Measurements from ENCODE around the gene SLC1A7.
A peak's percentile ranks its signal among the peaks of the same experiment; 100 is the strongest.

SLC1A7 gene

GRCh38 chr1:53158900-53159299 is 16.5 kb upstream of the SLC1A7 start:
- no peak for DNase-seq (ENCODE audit: low read depth)

DNA sequence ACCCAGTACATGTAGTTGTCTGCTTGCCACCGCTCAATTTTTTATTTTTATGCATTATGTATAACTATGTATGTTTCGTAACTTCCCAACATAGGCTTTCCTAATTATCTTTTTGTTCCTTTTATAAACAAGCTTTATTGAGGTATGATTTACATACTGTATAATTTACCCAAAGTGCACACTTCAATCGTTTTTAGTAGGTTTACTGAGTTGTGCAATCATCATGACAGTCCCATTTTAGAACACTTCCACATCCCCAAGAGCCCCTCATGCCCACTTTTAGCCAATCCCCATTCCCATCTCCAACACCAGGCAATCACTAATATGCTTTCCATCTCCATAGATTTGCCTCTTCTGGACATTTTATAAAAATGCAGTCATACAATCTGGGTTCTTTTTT is 14.3 kb upstream of the SLC1A7 start:
- DNase-seq (ENCODE audit: low read depth), result no peak

- no peak for DNase-seq (ENCODE audit: low read depth)
These were observed 13.5 kb upstream of the SLC1A7 start for GRCh38 chr1:53155945-53156344.

GRCh38 chr1:53155534-53155933 is 13.1 kb upstream of the SLC1A7 start:
- DNase-seq (ENCODE audit: low read depth), result no peak

GRCh38 chr1:53154859-53155438 is 12.5 kb upstream of the SLC1A7 start:
- DNase-seq (ENCODE audit: low read depth), result no peak

DNA sequence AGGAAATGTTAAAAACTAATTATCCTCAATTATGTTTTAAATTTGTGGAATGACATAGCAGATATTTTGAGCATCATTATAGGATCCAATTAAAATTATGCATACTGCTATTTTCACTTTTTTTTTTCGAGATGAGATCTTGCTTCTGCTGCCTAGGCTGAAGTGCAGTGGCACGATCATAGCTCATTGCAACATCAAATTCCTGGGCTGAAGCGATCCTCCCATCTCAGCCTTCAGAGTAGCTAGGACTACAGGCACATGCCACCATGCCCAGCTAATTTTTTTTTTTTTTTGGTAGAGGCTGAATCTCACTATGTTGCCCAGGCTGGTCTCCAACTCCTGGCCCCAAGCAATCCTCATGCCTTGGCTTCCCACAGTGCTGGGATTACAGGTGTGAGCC is 11.3 kb upstream of the SLC1A7 start:
- no peak for DNase-seq (ENCODE audit: low read depth)

GRCh38 chr1:53148123-53148522 is 5.7 kb upstream of the SLC1A7 start:
- no peak for DNase-seq (ENCODE audit: low read depth)

DNA sequence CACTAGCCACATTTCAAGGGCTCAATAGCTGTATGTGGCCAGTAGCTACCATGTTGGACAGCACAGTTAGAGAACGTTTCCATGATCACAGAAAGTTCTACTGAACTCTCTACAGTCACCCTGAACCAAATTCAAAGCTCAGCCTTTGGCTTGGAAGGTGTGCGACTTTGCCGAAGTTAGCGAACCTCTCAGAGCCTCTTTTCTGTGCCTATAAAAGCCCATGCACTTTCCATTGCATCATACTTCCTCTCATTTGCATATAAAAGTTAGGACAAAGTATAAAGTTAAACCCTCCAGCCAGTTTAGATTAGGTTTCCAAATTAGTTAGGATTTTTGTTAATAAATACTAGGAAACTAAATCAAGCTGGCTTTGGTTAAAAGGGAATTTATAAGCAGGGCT is 4.7 kb upstream of the SLC1A7 start:
- DNase-seq (ENCODE audit: low read depth), result no peak

DNA sequence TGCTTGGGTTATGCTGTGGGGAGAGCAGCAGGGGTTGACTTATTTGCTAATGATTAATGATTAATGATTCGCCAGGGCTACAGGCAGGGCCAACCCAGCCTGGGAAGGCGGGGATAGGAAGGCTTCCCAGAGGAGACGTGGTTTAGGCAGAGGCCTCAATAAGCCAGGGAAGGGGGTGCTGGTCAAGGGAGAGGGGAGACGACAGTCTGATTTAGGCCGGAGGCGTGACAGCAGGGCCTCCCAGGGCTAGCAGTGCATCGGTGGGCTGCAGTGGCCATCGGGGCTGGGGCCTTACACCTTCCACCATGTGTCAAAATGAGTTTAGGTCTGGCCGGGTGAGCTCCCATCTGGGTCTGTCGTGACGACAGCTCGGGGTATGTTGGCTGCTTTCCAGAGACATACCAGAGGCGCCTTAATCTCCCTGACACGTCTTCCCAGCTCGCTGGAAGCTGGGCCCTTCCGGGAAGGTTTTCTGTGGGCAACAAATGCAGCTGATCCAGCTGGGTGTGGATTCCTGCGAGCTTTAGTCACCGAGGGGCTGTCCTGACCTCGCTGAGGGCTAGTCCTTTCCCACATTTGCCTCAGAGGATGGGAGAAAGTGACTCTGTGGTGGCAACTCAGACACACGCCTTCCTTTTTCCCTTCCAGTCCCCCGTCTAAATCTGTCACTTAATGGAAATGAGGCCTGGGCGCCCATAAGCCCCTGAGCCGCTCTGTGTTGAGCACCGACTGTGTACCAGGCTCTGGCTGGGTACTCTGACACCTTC is 3.7 kb upstream of the SLC1A7 start:
- DNase-seq (ENCODE audit: low read depth), result peak; percentile 99

DNA sequence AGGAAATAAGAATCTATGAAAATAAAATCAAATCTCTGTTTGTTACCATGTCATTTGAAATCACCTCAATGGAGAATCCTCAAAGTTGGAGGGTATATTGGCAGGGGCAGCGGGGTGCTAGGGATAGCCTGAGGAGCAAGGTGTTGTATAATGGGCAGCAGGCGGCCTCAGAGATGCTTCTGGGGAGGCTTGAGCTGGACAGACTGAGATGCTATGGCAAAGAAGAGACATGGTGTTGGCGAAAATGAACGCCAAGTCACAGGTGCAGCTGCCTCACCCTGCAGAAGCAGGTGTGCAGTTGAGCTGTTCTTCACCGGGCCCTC is 3.1 kb upstream of the SLC1A7 start:
- DNase-seq (ENCODE audit: low read depth), result no peak

DNA sequence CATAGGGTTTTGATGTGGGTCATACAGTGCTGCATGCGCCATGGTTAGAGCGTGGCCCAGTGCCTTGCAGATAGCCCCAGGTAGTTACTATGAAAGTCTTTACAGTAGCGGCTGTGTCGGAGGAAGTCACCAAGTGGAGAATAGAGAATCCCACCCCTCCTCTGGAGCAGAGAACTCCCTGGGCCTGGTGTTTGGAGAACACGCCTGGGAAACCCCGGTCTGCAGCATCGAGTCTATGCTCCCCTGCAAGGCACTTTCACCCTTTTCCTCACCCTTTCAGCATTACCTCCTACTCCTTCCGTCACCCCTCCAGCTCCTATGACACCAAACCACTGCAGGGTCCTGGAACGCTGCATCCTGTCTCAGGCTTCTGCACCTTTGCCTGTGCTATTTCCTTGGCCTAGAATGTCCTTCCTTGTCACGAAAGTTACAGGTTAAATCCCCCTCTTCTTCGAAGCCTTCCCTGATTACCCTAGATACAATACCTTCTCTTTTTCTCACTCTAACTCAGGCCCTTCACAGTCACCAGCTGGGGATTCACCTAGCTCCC is 2.7 kb upstream of the SLC1A7 start:
- no peak for DNase-seq (ENCODE audit: low read depth)

DNA sequence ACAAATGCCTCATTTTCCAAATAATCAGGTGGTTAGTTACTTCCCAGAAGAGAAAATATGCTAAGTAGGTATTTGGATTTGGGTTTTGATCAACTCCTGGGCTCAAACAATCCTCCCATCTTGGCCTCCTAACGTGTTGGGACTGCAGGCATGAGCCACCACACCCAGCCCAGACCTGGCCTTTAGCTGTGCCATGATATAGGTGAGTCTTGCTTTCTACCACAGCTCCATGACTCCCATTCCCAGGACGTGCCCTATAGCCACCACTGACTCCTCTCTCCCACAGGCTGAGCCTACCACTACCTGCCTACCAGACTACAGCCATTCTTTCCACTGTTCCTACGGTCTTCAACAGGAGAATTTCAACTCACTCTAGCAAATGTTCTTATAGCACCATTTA is 1.8 kb upstream of the SLC1A7 start:
- no peak for DNase-seq (ENCODE audit: low read depth)

DNA sequence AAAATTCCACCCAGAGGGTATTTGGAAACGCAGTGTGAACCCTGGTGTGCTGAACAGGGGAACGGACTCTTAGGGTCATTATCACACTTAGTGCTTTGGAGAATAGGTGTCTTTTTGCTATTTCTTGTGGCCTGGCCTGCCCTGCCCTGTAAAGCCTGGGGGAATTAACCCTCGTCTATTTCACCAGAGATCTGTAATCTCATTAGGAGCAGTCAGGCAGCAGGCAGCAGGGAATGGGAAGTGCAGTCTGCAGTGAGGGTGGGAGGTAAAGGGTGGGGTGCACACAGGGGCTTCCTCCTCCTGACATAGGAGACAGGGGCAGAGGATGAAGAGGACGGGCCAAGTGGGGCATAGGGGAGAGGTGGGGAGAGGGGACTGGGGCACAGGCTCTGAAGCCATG is 1.1 kb upstream of the SLC1A7 start:
- no peak for DNase-seq (ENCODE audit: low read depth)

DNA sequence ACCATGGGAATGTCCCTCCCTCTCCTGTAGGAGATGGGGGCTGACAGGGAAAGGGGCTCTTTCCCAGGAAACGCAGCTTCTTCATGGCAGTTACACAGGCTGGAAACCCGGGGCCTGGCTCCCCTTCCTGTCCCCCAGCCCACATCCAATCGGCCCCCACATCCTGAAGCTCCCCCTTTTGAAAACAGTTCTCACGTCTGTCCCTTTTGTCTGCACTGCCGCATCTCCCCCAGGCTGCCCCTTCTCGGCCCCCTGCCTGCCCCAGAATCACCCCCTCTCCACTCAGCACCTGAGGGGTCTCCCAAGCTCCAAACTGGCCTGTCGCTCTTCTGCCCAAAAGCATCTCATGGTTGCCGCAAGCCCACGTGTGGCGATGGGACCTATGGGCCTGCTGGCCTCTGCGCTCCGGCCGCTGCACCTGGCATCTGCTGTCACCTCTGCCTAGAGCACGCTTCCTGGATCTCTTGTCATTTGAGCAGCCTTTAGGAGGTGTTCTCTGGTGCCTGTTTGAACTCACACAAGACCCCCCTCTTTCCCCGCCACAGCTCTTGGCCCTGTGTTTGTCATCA is 867 bp downstream of the SLC1A7 start:
- no peak for DNase-seq (ENCODE audit: low read depth)

GRCh38 chr1:53140451-53140850 is 2.0 kb downstream of the SLC1A7 start:
- no peak for DNase-seq (ENCODE audit: low read depth)

DNA sequence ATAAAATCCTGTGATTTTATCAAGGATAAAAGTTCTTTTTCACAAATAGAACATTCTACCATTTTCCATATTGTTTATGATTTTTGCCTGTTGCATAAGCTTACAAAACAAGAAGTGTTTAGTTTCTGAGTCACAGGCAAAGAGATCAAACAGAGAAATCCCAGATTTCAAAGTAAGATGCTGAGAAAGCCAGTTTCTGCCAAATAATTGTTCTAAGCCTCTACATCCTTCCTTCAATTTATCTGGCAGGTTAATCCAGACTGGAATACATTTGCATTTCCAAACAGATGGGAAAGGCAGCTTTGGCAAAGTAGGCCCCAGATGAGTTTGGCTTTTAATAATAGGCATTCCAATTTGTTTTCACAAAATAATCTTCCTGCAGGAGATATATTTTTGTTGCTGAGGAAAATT is 2.5 kb downstream of the SLC1A7 start:
- DNase-seq (ENCODE audit: low read depth), result no peak

DNA sequence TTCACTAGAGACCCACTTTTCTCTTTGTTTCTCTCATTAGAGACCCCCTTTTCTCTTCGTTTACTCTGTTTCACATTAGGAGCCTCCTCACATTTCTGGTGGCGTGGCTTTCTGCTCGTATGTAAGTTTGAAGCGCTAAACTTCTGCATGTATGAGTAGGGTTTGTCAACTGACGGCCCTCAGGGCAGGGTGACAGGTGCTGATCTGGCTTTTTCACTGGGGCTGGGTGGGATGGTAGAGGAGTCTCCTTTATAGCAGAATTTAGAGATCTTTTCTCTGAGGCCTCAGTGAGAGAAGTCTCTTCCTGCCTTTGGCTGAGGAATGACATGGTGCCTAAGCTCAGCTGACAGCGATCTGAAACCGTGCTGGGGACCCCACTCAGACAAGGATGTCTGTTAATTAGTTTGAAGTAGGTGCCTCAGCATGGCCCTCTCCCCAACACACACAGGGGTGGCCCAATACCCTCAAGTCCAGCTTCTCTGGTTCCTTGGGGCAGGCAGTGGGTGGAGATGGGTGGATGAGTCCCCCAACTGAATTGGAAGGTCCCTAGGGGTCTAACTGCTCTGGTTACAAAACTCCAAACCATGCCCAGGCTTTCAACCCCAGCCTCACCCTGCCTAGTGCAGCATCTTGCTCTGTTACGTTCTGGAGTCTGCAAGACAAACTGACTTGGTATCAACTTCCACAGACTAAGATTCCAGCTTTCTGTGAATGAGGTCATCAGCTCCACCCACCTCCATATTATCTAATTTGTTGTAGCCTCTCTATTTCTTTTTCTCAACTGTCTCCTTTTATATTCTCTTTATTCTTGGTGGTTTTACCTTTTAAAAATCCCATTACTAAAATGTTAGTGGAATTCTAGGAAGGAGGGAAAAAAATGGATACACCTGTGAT is 3.2 kb downstream of the SLC1A7 start:
- DNase-seq (ENCODE audit: low read depth), result no peak

DNA sequence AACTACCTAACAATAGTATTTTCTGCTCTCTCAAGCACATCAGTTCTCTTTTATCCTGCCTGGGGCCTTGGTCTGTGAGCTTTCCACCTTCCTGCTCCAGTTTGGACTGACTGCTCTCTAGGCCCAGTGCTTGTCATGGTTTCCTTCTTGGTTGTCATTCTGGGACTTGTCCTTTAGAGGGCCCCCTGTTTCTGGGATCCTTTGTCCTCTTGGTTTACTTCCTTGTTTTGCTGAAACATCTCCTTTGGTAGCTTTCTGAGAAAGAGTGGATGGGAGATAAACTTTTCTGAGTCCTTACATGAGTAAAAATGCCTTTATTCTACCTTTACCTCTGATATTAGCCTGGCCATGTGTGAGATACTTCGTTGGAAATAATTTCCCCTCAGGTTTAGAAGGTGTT is 4.7 kb downstream of the SLC1A7 start:
- no peak for DNase-seq (ENCODE audit: low read depth)

DNA sequence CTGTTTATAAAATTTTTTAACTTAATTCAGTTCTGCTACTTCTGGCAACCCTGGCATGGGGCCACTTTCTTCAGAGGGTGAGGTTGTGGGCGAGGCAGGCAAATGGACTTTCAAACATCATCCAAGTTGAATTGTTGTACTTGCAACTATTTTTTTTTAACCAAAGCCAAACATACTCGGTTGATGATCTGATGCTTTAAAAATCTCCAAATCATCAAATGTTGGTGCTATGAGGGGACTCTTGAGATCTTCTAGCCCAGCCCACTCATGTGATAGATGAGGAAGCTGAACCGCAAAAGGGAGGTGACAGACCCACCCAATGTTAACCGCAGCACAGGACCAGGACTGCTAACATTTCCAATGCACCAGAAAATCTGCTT is 6.7 kb downstream of the SLC1A7 start:
- peak; percentile 94 for DNase-seq (ENCODE audit: low read depth)

- DNase-seq (ENCODE audit: low read depth), result no peak
These were observed 7.3 kb downstream of the SLC1A7 start for GRCh38 chr1:53134961-53135734.

DNA sequence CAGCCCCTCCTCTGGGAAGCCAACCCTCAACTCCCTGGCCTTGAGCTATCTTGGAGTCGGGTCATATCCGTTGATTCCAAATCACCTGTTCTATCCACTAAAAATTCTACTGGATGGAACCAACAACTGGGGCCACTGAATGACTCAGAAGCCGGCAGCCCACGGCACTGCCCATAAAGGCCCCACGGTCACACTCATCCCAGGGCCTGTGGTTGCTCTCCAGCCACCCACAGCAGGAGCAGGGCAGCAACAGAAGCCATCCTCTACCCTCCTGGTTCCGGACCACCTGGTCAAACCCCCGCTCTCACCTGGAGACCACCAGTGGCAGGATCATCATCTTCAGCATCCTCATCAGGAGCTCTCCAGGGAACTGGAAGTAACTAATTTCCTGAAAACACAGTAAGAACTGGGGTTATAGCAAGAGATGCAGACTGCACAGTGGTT is 8.4 kb downstream of the SLC1A7 start:
- no peak for DNase-seq (ENCODE audit: low read depth)
